Fibroblast of lung (primary cell): ENCODE results near the gene ENOX1.

Experiments
- CTCF ChIP-seq, 2 donors: IDR thresholded peaks in 1 of 2; conservative IDR thresholded peaks in 1 of 2; 1 replicate in 1 of 2; 2 replicates in 1 of 2; pipeline ENCODE4 v1.5.1; 2011 to 2012; ENCODE audit warnings: low read length in 2 of 2, control low read depth in 1 of 2, inconsistent platforms in 1 of 2, low read depth in 1 of 2, mild to moderate bottlenecking in 1 of 2
- EZH2 ChIP-seq: IDR thresholded peaks from 2 replicates; pipeline ENCODE4 v1.5.1; 2012; ENCODE audit warnings: low read length, control low read depth, mild to moderate bottlenecking; ENCODE audit errors: missing control alignments

DNA sequence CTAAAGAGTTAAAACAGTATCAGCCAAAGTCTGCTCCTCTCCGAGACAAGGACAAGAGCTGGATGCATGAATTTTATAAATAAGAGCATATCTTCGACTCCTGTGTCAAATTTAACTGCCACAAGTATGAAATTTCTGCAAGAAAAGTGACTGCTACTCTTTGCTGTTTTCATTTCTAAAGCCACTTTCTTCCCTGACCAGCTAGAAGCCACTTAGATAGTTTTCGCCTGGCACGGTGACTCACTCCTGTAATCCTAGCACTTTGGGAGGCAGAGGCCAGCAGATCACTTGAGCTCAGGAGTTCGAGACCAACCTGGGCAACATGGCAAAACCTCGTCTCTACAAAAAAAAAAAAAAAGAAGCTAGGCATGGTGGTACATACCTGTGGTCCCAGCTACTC is 61.3 kb downstream of the ENOX1 start:
- TF ChIP-seq EZH2: no peak
- TF ChIP-seq CTCF (conservative IDR thresholded peaks at IDR 0.05 in 1 of 2, IDR thresholded peaks at IDR 0.05 in 1 of 2; ENCODE audit: low read depth in 1 of 2, low read length in 2 of 2): no peak
